ENCODE data around the gene TMEM161A.
A peak's percentile ranks its signal among the peaks of the same experiment; 100 is the strongest.

The TMEM161A gene

GRCh38 chr19:19138109-19138981 is at the start of gene TMEM161A:
Gene TMEM161A, minus strand, starts transcription at chr19:19138478. Its CDS starts 50 bp downstream, at chr19:19138428.
- peak within 1 kb of the TSS; percentile 93 for H3K4me3 ChIP-seq (ENCODE audit: control insufficient read depth, low read depth, low read length)
- peak; percentile 99 for DNase-seq (ENCODE audit: low read depth)
- no peak for TF ChIP-seq CTCF (conservative IDR thresholded peaks at IDR 0.05; ENCODE audit: control insufficient read depth, insufficient read depth, low read depth, low read length)

- no peak for TF ChIP-seq CTCF (conservative IDR thresholded peaks at IDR 0.05; ENCODE audit: control insufficient read depth, insufficient read depth, low read depth, low read length)
- no peak overlapping the region for H3K4me3 ChIP-seq (ENCODE audit: control insufficient read depth, low read depth, low read length)
Observed at GRCh38 chr19:19186742-19187141, 48.5 kb upstream of the TMEM161A start.

GRCh38 chr19:19185853-19186740 is 47.8 kb upstream of the TMEM161A start:
- H3K4me3 ChIP-seq (ENCODE audit: control insufficient read depth, low read depth, low read length), result no peak overlapping the region
- peak; percentile 43 for DNase-seq (ENCODE audit: low read depth)
- TF ChIP-seq CTCF (conservative IDR thresholded peaks at IDR 0.05; ENCODE audit: control insufficient read depth, insufficient read depth, low read depth, low read length), result peak; percentile 64

More at GRCh38 chr19:19186742-19187141, 48.5 kb upstream of the TMEM161A start:
- no peak for DNase-seq (ENCODE audit: low read depth)

GRCh38 chr19:19181488-19181998 is 43.3 kb upstream of the TMEM161A start:
- TF ChIP-seq CTCF (conservative IDR thresholded peaks at IDR 0.05; ENCODE audit: control insufficient read depth, insufficient read depth, low read depth, low read length), result no peak
- no peak for DNase-seq (ENCODE audit: low read depth)
- H3K4me3 ChIP-seq (ENCODE audit: control insufficient read depth, low read depth, low read length), result no peak overlapping the region

- no peak for TF ChIP-seq CTCF (conservative IDR thresholded peaks at IDR 0.05; ENCODE audit: control insufficient read depth, insufficient read depth, low read depth, low read length)
- DNase-seq (ENCODE audit: low read depth), result peak; percentile 20
- H3K4me3 ChIP-seq (ENCODE audit: control insufficient read depth, low read depth, low read length), result no peak overlapping the region
Observed at GRCh38 chr19:19179548-19180441, 41.5 kb upstream of the TMEM161A start.

Measured in fibroblast of mammary gland (primary cell).